HG03025 (cell line): ENCODE results near the gene HAGHL.
"Not testable (repeated sequence)": the region's sequence is repeated elsewhere in the genome, so short reads cannot be mapped to it uniquely, and the experiment has no call there.

ENCODE experiments used
- ATAC-seq: cut with Tn5 transposase; IDR thresholded peaks from one replicate; pipeline ENCODE4 v1.9.1; 2021; ENCODE audit warnings: mild to moderate bottlenecking, moderate library complexity; ENCODE audit not compliant: unreplicated experiment, low FRiP score

HAGHL gene

GRCh38 chr16:687499-687898 lies 39.4 kb upstream of the HAGHL start:
- ATAC-seq: no peak

GRCh38 chr16:689175-689897 lies 37.6 kb upstream of the HAGHL start:
- no peak for ATAC-seq

- not testable (repeated sequence) for ATAC-seq
Observed at GRCh38 chr16:691242-691641, 35.7 kb upstream of the HAGHL start.

- no peak for ATAC-seq
Observed at GRCh38 chr16:692356-693108, 34.4 kb upstream of the HAGHL start.

GRCh38 chr16:693364-693763 lies 33.5 kb upstream of the HAGHL start:
- ATAC-seq: no peak

GRCh38 chr16:693766-694165 lies 33.1 kb upstream of the HAGHL start:
- ATAC-seq: no peak

GRCh38 chr16:694187-694862 lies 32.6 kb upstream of the HAGHL start:
- no peak for ATAC-seq

- no peak for ATAC-seq
Observed at GRCh38 chr16:694863-695354, 32.0 kb upstream of the HAGHL start.

GRCh38 chr16:695355-696089 lies 31.4 kb upstream of the HAGHL start:
- no peak for ATAC-seq

GRCh38 chr16:698911-699671 lies 27.8 kb upstream of the HAGHL start:
- no peak for ATAC-seq

GRCh38 chr16:700684-701584 lies 26.0 kb upstream of the HAGHL start:
- ATAC-seq: no peak

- ATAC-seq: no peak
Observed at GRCh38 chr16:702341-702740, 24.6 kb upstream of the HAGHL start.

- no peak for ATAC-seq
Observed at GRCh38 chr16:703406-703805, 23.5 kb upstream of the HAGHL start.

GRCh38 chr16:704047-704446 lies 22.9 kb upstream of the HAGHL start:
- ATAC-seq: no peak

- ATAC-seq: no peak
Observed at GRCh38 chr16:704552-705380, 22.1 kb upstream of the HAGHL start.

GRCh38 chr16:705431-706188 lies 21.3 kb upstream of the HAGHL start, which contains the start of gene FBXL16:
FBXL16 (minus strand) TSS chr16:705801; CDS start chr16:697405, 8,396 bp downstream.
- no peak for ATAC-seq
